Heart left ventricle (tissue), 16 donors: ENCODE measurements around the gene ODAD3. TPM values are rescaled to one million over a fixed set of nuclear protein-coding genes. Genes with fewer than 3 reads are reported as not detected.
"Not testable (repeated sequence)": the region's sequence is repeated elsewhere in the genome, so short reads cannot be mapped to it uniquely, and the experiment has no call there.

Experiments
- ATAC-seq, 4 donors: fragments of 200-7000 bp; cut with Tn5 transposase; one replicate each; pipeline ENCODE4 v1.9.1; 2020 to 2022; ENCODE audit warnings: moderate library complexity in 4 of 4, mild to moderate bottlenecking in 3 of 4, moderate number of reproducible peaks in 1 of 4
- DNase-seq, 5 donors: peaks; one replicate each; pipeline ENCODE4 v3.0.0-alpha.2; 2020
- H3K27ac ChIP-seq, 12 donors: fragments of 200-600 bp; sonication (generic) in 4 of 12; one replicate each; pipeline versions ENCODE4 v1.5.0 to v1.8.0; 2016 to 2022; ENCODE audit warnings: mild to moderate bottlenecking in 2 of 12
- H3K27me3 ChIP-seq, 9 donors: fragments of 200-600 bp; sonication (generic) in 2 of 9; one replicate each; pipeline versions ENCODE4 v1.5.1 to v1.8.0; 2016 to 2022; ENCODE audit warnings: mild to moderate bottlenecking in 3 of 9
- H3K36me3 ChIP-seq, 9 donors: fragments of 200-600 bp; sonication (generic) in 2 of 9; one replicate each; pipeline versions ENCODE4 v1.5.0 to v1.8.0; 2018 to 2022; ENCODE audit warnings: mild to moderate bottlenecking in 2 of 9
- H3K4me1 ChIP-seq, 12 donors: fragments of 200-600 bp; sonication (generic) in 4 of 12; one replicate each; pipeline versions ENCODE4 v1.5.0 to v1.8.0; 2016 to 2022; ENCODE audit warnings: mild to moderate bottlenecking in 3 of 12
- H3K4me3 ChIP-seq, 12 donors: fragments of 200-600 bp; sonication (generic) in 4 of 12; one replicate each; pipeline versions ENCODE4 v1.5.0 to v1.8.0; 2017 to 2022; ENCODE audit warnings: mild to moderate bottlenecking in 9 of 12, moderate library complexity in 4 of 12
- H3K9me3 ChIP-seq, 12 donors: fragments of 200-600 bp; sonication (generic) in 4 of 12; one replicate each; pipeline versions ENCODE4 v1.5.0 to v1.8.0; 2016 to 2022; ENCODE audit warnings: mild to moderate bottlenecking in 1 of 12
- POLR2A ChIP-seq, 2 donors: fragments of 450-650 bp; IDR thresholded peaks; one replicate each; pipeline ENCODE4 v1.6.1; 2017; ENCODE audit warnings: antibody characterized with exemption in 2 of 2, mild to moderate bottlenecking in 2 of 2, moderate library complexity in 2 of 2
- WGBS, 4 donors: extraction: QIAGEN DNeasy Blood & Tissue Kit in 2 of 4; methylation state at CpG; one replicate each; pipeline versions ENCODE4 v1.1.5 to v1.1.7; 2013 to 2018; 5-methylcytosine and 5-hydroxymethylcytosine counted together
- intact Hi-C, 10 donors: fragments of 100-400 bp; cut with DNase I; formaldehyde crosslinking; loops; one replicate each; pipeline versions ENCODE4 v1.11.1 to v1.14.2; 2022
- polyA plus RNA-seq, 2 donors: library from polyadenylated mRNA; stranded (reverse); fragments of 200-250 nt; gene quantifications; one replicate each; pipeline ENCODE4 v1.2.3, GENCODE V29; 2013
- total RNA-seq, 9 donors: library from RNA; depleted of rRNA in 2 of 9; stranded (reverse); fragments of >200 nt in 2 of 9; fragmentation: NEBNext Ultra II Directional in 3 of 9; extraction: Animal tissue kit (Norgen Biotek cat#: 25700) in 3 of 9; gene quantifications; one replicate each; pipeline versions ENCODE4 v1.1.0 to v1.2.4, GENCODE V29; 2016 to 2023
- TF ChIP-seq, protein P1 (sequence below), 12 donors: fragments of 200-600 bp; sonication (generic) in 4 of 12; IDR thresholded peaks; one replicate each; pipeline versions ENCODE4 v1.5.0 to v1.8.0; 2018 to 2022; ENCODE audit warnings: antibody characterized with exemption in 12 of 12, mild to moderate bottlenecking in 5 of 12
- donor health status: ischemic (EF 13 %, LVEDD 7.1; RV severe dilation, severe dysfunction).
- donor health status: healthy with polysubstance abuse.
- donor health status: DM: no; HTN: yes; CAD: no.
- donor health status: DM: no; HTN: no; CAD: no.
- donor health status: ischemic (EF 25% LVEDD 6.9; RV normal size, moderate dysfunction).
- donor health status: ischemic (EF 25% LVEDD 5.7; RV mildly dilated, moderate dysfunction).
- donor health status: healthy.
- donor health status: DM: yes; HTN: yes; CAD: no.
- donor health status: ischemic (EF 35%, LVEDD 5.7; RV mildly dilated, moderate dysfunction).
- donor health status: nonischemic (EF 11% LVEDD 7.7; RV severe dilation, severe dysfunction).
- donor health status: DM: yes; HTN: yes; CAD: no.
- donor health status: PGD.
- donor health status: ischemic (EF 29% LVEDD 5.4; RV normal size, mild dysfunction).
- donor health status: nonischemic (EF 23%, LVEDD 6.1; RV moderate dilation, normal function).

Gene ODAD3
- total and polyA plus RNA-seq, 11 donors = 0.18 to 0.84 (median 0.32) TPM; not detected in 2

DNA sequence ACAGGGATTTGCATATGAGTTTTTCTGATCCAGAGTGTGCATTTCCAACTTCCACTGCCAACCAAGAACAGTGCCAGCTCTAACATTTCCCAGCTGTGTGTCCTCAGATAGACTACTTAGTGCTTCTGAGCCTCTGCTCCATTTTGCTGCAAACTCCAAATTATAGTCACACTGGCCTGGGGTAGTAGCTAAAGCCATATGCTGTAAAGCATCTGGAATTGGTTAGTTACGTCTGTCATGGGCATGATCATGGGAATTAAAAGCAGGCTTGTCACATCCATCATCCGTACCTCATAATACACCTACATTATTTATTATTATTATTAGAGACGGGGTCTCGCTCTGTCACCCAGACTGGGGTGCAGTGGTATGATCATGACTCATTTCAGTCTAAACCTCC is 38.8 kb upstream of the ODAD3 start:
- 79 to 89% (median 82%) methylated on average over 4 of the region's 4 CpGs for WGBS, 4 donors
- Histone ChIP-seq H3K27me3 (peaks cover 0 to 6% (median 0%) of the 10 kb centered on the region in 9 donors), H3K36me3 (no peaks in the 10 kb centered on the region), H3K4me3 (no peak overlapping the region), H3K27ac (no peak overlapping the region), H3K9me3 (no peaks in the 10 kb centered on the region), H3K4me1 (no peaks in the 10 kb centered on the region)
- ATAC-seq = no peak
- TF ChIP-seq, protein P1, sequence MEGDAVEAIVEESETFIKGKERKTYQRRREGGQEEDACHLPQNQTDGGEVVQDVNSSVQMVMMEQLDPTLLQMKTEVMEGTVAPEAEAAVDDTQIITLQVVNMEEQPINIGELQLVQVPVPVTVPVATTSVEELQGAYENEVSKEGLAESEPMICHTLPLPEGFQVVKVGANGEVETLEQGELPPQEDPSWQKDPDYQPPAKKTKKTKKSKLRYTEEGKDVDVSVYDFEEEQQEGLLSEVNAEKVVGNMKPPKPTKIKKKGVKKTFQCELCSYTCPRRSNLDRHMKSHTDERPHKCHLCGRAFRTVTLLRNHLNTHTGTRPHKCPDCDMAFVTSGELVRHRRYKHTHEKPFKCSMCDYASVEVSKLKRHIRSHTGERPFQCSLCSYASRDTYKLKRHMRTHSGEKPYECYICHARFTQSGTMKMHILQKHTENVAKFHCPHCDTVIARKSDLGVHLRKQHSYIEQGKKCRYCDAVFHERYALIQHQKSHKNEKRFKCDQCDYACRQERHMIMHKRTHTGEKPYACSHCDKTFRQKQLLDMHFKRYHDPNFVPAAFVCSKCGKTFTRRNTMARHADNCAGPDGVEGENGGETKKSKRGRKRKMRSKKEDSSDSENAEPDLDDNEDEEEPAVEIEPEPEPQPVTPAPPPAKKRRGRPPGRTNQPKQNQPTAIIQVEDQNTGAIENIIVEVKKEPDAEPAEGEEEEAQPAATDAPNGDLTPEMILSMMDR (IDR thresholded peaks at IDR 0.05) = no peak
- TF ChIP-seq POLR2A (IDR thresholded peaks at IDR 0.05) = no peak
- no peak for DNase-seq
- intact Hi-C loops = no loop called here

DNA sequence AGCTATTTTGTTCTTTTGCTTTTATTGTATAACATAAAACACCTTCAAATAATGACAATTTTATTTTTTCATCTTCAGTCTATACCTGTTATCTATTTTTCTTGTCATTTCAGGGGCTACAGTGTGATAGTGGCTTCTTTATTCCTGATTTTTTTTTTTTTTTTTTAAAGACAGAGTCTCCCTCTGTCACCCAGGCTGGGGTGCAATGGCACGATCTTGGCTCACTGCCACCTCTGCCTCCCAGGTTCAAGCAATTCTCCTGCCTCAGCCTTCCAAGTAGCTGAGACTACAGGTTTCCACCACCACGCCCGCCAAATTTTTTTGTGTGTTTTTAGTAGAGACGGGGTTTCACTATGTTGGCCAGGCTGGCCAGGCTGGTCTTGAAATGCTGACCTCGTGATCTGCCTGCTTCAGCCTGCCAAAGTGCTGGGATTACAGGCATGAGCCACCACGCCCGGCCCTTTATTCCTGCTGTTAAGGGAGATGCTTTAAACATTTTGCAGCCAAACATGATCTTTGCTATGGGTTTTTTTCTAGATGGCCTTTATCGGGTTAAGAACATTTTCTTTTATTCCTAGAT is 33.4 kb upstream of the ODAD3 start:
- 69 to 74% (median 72%) methylated on average over 8 of the region's 8 CpGs for WGBS, 4 donors
- H3K27me3 ChIP-seq, intact Hi-C loops, DNase-seq, H3K4me3 ChIP-seq, H3K36me3 ChIP-seq, H3K4me1 ChIP-seq, H3K9me3 ChIP-seq, ATAC-seq, H3K27ac ChIP-seq: not testable (repeated sequence)

DNA sequence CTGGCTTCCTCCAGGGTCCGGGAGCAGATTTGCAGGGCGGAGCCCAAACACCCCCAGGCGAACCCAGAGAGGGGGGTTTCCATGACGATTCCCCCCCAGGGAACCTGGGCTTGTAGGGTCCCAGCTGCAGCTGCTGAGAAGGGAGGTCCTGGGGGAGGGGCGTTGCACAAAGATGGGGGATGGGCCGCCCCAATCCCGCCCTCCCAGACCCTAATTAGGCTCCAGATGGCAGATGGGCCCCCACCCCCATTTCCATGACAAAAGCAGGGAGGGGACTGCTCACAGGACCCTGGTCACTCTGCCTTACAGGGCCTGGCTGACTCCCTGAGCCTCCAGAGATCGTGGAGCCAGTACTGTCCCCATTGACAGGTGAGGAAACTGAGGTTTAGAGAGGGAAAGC is 30.7 kb upstream of the ODAD3 start:
- 25 to 43% (median 36%) methylated on average over 1 to 8 of the region's 8 CpGs for WGBS, 4 donors
- H3K27me3 ChIP-seq = peaks cover 0 to 5% (median 0%) of the 10 kb centered on the region in 9 donors
- no peak for TF ChIP-seq POLR2A (IDR thresholded peaks at IDR 0.05)
- TF ChIP-seq, protein P1 (IDR thresholded peaks at IDR 0.05) = no peak
- ATAC-seq = no peak
- H3K4me1 ChIP-seq = no peaks in the 10 kb centered on the region
- intact Hi-C loops = no loop called here
- H3K27ac ChIP-seq = no peak overlapping the region
- no peak for DNase-seq
- no peak overlapping the region for H3K4me3 ChIP-seq
- no peaks in the 10 kb centered on the region for H3K36me3 ChIP-seq
- H3K9me3 ChIP-seq = no peaks in the 10 kb centered on the region

DNA sequence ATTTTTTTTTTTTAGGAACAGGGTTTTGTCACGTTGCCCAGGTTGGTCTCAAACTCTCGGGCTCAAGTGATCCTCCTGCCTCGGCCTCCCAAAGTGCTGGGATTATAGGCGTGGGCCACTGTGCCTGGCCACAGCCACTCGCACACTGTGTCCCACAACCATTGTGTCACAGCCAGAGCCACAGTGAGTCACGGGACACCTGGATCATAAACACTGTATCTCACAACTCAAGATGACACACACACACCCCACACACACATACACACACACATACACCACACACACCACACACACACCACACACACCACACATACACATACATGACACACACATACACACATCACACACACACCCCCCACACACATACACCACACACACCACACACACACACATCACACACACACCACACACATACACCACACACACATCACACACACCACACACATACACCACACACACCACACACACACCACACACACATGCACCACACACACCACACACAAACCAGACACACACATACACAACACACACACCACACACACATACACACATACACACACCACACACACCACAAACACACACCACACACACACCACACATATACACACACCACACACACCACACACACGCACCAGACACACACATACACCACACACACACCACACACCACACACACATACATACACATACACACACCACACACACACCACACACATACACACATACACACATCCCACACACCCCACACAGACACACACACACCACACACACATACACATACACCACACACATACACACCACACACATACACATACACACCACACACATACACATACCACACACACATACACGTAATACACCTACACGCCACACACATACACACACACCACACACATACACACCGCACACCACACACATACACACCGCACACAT is 29.7 kb upstream of the ODAD3 start:
- Histone ChIP-seq H3K4me1 (no peaks in the 10 kb centered on the region), H3K4me3 (no peak overlapping the region), H3K27ac (no peak overlapping the region), H3K36me3 (no peaks in the 10 kb centered on the region), H3K9me3 (no peaks in the 10 kb centered on the region), H3K27me3 (peaks cover 0 to 14% (median 0%) of the 10 kb centered on the region in 9 donors)
- DNase-seq (no peak), ATAC-seq (peak in 1 of 4 donors; percentile 36)
- TF ChIP-seq POLR2A (IDR thresholded peaks at IDR 0.05) = no peak
- TF ChIP-seq, protein P1 (IDR thresholded peaks at IDR 0.05) = no peak
- intact Hi-C loops = no loop called here
- 81 to 89% (median 86%) methylated on average over 11 of the region's 11 CpGs for WGBS, 4 donors
